GM13976 (cell line): ENCODE results near the gene MAP10.

Source experiments
- DNase-seq: peaks from one replicate; pipeline ENCODE4 v3.0.0; 2012; ENCODE audit warnings: low spot score
- CTCF ChIP-seq: IDR thresholded peaks from 2 replicates; pipeline ENCODE4 v1.5.1; 2012; ENCODE audit warnings: borderline replicate concordance, mild to moderate bottlenecking; ENCODE audit not compliant: insufficient read depth; ENCODE audit errors: extremely low read depth, missing control alignments, control extremely low read depth
- in situ Hi-C: fragments of 300-500 bp; cut with MboI; formaldehyde crosslinking; loops from one replicate; pipeline ENCODE4 v1.12.0; 2022; ENCODE audit warnings: low sequenced_read_pairs, mixed read lengths, inconsistent platforms; ENCODE audit not compliant: unreplicated experiment

MAP10 gene

GRCh38 chr1:232805269-232806185, at the start of gene MAP10:
Gene MAP10 (plus strand): TSS chr1:232805416. CDS start chr1:232805450, 34 bp downstream.
- no peak for TF ChIP-seq CTCF
- in situ Hi-C loops, result no loop called here
- DNase-seq, result peak; percentile 88

- DNase-seq, result no peak
- in situ Hi-C loops, result no loop called here
These were observed 40.6 kb upstream of the MAP10 start for GRCh38 chr1:232764458-232765251.

GRCh38 chr1:232765542-232765941, 39.7 kb upstream of the MAP10 start:
- in situ Hi-C loops, result no loop called here
- no peak for DNase-seq
- no peak for TF ChIP-seq CTCF

More at GRCh38 chr1:232764458-232765251, 40.6 kb upstream of the MAP10 start:
- TF ChIP-seq CTCF, result no peak

DNA sequence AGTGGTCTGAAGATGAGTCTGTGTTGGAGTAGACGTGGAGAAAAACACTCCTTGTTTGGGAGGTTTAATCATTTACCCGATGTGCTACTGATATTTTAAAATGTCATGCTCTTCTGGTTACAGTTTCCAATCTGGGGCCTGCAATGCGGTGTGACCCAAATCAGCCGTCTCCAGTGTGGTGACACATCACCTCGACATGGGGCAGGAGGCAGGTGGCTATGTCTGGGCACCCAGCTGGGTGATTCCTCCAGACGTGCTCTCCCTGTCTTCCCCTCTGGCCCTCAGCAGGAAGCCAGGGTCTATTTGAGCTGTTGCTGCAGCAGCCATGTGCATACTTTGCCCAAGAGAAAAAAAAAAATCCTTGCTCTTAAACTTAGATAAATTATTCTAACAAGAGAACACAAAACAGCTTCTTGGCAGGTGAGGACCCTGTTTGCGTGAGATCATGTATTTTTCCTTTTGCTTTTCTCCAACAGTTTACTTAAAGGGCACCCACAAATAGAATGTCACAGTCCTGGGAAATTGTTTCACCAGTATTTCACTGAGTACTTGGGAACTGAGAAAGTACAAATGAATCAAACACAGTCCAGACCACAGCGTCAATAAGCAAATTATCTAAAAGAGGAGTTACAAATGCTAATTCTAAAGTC, 38.9 kb upstream of the MAP10 start:
- TF ChIP-seq CTCF, result no peak
- no peak for DNase-seq
- in situ Hi-C loops, result no loop called here

- in situ Hi-C loops, result no loop called here
- no peak for DNase-seq
- no peak for TF ChIP-seq CTCF
These were observed 38.3 kb upstream of the MAP10 start for GRCh38 chr1:232766904-232767303.
